Central memory CD4-positive, alpha-beta T cell (primary cell): ENCODE data around the gene CTDP1.

ENCODE experiments used
- DNase-seq: peaks from one replicate; pipeline ENCODE4 v3.0.0; 2022

Gene CTDP1

DNA sequence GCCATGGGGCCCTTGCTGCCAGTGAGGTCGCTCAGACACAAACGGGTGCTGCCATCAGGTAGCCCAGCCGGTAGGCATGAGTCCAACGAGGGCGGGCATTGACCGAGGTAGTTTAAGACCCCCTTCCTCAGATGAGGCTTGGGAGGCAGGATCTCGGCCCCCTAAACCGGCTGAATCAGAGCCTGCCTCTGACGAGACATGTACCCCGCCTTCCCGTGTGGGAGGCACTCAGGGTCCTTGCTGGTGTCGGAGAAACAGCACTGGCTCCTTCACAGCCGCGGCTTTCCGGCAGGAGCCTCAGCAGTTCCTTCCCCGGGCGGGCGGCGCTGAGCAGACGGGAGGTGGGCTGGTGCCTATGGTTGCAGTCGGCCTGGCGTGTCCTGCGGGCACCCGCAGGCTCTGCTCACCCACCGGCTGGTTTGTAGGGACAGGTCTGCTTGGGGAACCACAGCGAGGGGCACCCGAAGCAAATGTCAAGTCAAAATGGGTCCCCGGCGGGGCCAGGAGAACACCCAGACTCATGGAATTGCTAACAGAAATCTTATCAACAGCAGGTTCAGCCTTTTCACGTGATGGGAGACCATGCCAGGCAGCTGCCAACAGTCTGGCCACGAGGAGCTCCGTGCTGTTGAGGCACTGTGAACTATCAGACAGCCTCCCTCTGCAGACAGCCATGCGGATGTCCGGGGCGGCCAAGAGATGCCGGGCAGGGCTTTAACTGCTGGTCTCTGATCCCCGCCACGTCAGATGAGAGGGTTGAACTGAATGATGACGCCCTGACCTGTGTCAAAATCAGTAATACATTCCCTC lies 121.0 kb downstream of the CTDP1 start:
- no peak for DNase-seq

DNA sequence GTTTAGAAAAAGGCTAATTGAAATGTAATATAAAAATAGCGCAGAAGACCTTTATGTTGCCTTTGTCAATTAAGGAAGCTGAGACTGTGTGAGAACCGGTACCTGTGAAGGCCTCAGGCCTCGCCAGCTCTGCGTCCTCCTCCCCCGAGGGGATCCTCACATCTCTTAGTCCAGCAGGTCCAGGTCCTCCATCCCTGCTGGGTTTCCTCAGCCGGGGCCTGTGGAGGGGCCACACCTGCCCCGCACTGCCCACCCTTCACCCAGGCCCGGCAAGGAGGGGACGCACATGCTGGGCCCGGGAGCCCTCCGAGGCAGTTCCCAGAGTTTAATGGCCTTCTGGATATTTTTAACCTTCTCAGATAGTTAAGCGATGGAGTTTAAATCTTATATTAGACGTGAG lies 121.6 kb downstream of the CTDP1 start:
- DNase-seq = no peak

DNA sequence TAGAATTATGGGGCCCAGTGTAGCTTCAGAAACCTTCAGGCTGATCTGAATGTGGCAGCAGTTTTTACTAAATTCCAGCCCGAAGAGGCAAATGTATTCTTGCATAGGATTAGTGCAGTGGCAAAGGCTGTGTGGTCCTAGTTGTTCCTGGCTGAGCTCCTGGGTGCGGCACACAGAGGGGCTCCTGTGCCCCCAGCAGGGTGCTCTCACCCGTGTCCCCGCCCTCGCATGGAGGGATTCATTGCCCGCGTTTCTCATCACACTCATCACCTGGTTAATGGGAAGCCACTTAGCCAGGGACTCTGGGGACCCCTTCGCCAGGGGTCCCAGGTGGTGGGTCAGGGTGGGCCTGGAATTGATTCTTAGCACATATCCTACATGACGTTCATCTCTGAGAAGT lies 122.0 kb downstream of the CTDP1 start:
- no peak for DNase-seq

DNA sequence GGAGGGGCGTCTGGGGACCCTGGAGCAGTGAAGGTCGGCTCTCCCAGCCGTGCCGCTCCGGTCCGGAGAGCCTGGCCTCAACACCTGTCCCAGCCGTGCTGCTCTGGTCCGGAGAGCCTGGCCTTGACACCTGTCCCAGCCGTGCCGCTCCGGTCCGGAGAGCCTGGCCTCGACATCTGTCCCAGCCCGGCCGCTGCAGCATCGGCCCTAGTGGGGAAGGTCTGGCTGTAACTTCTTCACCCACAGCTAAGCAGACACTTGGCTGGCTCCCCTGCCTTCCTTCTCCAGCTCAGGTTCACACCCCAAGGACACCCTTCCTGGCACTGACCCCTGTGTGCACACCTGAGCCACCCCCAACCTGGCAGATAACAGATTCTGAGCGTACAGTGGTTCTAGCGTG lies 122.7 kb downstream of the CTDP1 start:
- DNase-seq = no peak

DNA sequence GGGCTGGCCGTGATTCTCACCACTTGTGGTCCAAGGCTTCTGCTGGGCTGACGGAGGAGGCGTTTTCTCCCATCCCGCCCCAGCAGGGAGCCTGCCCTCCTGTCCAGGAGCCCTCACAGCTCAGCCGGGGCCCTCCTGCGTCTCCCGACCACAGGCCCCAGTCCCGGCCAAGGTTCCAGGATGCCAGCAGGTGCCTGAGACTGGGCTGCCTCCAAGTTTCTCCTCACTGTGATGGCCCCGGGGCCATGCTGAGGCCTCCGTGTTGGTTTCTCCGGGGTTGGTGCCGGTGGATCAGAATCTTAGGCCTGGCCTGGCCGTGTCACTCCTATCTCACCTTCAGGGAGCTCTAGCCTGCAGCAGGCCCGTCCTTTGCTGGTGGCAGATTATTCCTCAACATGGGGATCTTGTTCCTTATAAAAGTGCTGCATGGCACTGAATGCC lies 124.0 kb downstream of the CTDP1 start:
- no peak for DNase-seq
